GM13977 (cell line): ENCODE data around the gene CSF3R.
"Not testable (repeated sequence)": the region's sequence is repeated elsewhere in the genome, so short reads cannot be mapped to it uniquely, and the experiment has no call there.

Experiments
- DNase-seq: peaks from one replicate; pipeline ENCODE4 v3.0.0; 2012; ENCODE audit warnings: low spot score
- in situ Hi-C: fragments of 300-500 bp; cut with MboI; formaldehyde crosslinking; loops from one replicate; pipeline ENCODE4 v1.12.0; 2022; ENCODE audit warnings: low sequenced_read_pairs, low pct_unique_long_range_greater_than_20kb, mixed read lengths, inconsistent platforms; ENCODE audit not compliant: unreplicated experiment
- TF ChIP-seq, protein P1 (sequence below): IDR thresholded peaks from 2 replicates; pipeline ENCODE4 v1.5.1; 2012; ENCODE audit warnings: mild to moderate bottlenecking, control low read depth; ENCODE audit not compliant: insufficient read depth; ENCODE audit errors: extremely low read depth, missing control alignments

The CSF3R gene

DNA sequence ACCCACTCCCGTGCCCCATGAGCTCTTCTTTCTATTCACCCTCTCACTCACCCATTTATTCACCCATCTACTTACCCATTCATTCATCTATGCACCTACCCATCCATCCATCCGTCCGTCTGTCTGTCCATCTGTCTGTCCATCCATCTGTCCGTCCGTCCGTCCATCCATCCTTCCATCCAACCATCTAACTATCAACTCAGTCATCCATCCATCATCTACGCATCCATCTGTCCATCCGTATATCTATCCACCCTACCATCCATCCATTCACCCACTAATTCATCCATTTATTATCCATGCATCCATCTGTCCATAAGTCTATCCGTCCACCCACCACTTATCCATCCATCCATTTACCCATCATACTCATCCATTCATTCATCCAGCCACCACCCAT, 10.8 kb upstream of the CSF3R start:
- in situ Hi-C loops: no loop called here

DNA sequence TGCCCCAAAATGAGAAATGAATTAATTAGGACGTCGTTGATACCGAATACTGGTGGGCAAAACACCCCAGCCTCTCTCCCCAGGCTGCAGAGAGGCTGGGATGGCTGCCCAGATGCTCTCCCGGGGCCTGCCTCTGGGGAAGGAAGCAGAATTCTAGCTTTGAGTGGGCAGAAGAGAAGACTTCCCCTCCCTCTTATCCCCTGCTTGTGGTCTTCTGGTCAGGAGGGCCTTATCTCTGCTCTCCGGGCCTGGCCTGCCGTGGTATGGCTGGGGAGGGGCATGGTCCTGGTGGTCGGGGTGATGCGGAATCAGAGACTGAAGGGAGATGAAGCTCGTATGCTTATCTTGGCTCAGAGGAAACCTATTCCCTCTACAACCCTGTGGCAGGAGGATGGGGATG, 9.8 kb upstream of the CSF3R start:
- TF ChIP-seq, protein P1, sequence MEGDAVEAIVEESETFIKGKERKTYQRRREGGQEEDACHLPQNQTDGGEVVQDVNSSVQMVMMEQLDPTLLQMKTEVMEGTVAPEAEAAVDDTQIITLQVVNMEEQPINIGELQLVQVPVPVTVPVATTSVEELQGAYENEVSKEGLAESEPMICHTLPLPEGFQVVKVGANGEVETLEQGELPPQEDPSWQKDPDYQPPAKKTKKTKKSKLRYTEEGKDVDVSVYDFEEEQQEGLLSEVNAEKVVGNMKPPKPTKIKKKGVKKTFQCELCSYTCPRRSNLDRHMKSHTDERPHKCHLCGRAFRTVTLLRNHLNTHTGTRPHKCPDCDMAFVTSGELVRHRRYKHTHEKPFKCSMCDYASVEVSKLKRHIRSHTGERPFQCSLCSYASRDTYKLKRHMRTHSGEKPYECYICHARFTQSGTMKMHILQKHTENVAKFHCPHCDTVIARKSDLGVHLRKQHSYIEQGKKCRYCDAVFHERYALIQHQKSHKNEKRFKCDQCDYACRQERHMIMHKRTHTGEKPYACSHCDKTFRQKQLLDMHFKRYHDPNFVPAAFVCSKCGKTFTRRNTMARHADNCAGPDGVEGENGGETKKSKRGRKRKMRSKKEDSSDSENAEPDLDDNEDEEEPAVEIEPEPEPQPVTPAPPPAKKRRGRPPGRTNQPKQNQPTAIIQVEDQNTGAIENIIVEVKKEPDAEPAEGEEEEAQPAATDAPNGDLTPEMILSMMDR: no peak
- in situ Hi-C loops: no loop called here

More for the DNA sequence above, 10.8 kb upstream of the CSF3R start:
- DNase-seq: no peak
- TF ChIP-seq, protein P1: no peak

DNA sequence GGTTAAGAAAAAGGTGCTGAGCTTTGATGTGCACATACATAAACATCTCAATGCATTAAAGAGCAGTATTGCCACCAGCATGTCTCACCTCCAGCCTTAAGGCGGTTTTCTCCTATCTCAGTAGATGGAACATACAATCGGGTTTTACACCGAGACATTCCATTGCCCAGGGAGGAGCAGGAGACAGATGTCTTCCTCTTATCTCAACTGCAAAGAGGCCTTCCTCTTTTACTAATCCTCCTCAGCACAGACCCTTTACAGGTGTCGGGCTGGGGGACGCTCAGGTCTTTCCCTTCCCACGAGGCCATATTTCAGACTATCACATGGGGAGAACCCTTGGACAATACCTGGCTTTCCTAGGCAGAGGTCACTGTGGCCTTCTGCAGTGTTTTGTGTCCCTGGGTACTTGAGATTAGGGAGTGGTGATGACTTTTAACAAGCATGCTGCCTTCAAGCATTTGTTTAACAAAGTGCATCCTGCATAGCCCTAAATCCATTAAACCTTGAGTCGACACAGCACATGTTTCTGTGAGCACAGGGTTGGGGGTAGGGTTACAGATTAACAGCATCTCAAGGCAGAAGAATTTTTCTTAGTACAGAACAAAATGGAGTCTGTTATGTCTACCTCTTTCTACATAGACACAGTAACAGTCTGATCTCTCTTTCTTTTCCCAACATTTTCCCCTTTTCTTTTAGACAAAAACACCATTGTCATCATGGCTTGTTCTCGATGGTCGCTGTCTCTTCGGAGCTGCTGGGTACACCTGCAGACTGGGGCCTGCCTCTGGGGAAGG, 6.7 kb upstream of the CSF3R start:
- in situ Hi-C loops, DNase-seq: not testable (repeated sequence)

More for the DNA sequence above, 9.8 kb upstream of the CSF3R start:
- DNase-seq: no peak

DNA sequence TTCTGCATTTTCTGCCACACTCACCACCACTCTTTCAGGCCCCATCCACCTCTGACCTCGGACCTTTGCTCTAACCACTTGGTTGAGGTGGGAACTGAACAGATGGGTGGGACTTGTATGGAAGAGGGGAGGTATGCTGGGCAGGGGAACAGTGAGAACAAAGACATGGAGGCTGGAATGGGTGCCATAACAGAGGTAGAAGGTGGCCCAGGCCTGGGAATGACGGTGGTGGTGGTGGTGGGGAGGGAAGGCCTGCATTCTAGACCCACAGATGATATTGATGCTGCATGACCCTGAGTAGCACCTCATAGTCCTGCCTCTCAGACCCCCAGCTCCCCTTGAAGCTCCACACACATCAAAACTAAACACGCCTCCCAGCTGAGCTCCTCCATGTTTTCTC, 5.2 kb upstream of the CSF3R start:
- no peak for DNase-seq
- in situ Hi-C loops: no loop called here
- TF ChIP-seq, protein P1: no peak

DNA sequence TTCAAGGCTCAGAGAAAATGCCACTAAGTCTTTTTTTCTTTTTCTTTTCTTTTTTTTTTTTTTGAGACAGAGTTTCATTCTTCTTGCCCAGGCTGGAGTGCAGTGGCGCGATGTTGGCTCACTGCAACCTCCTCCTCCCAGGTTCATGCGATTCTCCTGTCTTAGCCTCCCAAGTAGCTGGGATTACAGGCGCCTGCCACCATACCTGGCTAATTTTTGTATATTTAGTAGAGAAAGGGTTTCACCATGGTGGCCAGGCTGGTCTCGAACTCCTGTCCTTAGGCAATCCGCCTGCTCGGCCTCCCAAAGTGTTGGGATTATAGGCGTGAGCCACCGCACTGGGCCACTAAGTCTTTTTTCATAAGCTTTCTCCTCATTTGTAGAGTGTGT, 4.6 kb upstream of the CSF3R start:
- DNase-seq, in situ Hi-C loops: not testable (repeated sequence)

DNA sequence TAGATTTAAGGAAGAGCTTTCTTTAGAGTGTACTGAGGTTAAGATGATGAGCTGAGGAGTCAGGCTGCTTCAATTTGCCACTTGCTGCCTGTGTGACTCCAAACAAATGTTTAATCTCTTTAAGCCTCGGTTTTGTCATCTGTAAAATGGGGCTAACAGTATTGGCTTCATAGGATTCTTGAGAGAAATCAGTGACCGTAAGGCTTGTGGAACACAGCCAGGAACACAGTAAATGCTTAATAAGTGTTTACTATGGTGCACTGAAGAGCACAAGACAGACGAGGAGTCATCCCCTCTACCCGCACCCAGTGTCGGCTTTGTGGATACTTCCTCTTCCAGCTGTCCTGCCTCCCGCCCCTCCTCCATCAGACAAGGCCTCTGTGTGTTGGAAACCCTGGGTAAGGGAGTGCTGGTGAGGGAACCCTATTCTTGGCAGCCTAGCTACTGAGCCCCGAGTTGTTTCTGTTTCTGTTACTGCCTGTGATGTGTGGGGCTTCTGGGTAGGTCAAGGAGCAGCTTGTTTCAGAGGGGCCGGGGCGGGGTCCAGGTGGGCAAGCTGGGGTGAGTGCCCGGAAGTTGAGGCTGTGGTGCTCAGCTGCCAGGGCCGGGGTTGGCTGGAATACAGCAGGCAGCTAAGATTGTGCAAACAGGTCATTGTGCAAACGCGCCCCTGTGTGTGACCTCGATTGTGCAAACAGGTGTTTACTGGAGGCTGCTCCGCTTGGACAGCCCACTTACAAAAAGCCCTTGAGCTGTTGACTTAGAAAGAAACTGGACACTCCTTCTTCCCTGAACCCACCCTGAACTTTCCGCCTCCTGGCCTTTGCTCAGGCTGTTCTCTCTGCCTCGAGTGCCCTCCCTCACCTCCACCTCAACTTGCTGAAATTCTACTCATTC, 4.0 kb upstream of the CSF3R start:
- no peak for DNase-seq
- TF ChIP-seq, protein P1: no peak
- in situ Hi-C loops: no loop called here

DNA sequence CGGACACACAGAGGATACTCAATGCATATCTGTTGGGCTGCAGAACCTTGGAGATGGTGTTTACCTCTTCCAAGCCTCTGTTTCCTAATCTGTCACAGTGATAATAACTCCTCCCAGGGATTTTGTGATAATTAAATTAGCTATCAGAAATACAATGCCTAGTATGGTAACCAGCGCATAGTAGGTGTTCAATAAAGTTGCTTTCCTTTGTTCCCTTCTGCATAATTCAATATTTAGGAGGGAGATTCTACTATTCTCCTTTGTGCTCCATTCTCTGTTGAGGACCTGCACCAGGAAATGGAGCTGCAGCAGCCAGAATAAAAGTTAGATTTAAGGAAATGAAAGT, 3.4 kb upstream of the CSF3R start:
- TF ChIP-seq, protein P1: no peak
- in situ Hi-C loops: no loop called here

More for the DNA sequence above, 3.4 kb upstream of the CSF3R start:
- no peak for DNase-seq
